HG02588 (cell line): ENCODE measurements around the gene FNBP1L.
"Not testable (repeated sequence)": the region's sequence is repeated elsewhere in the genome, so short reads cannot be mapped to it uniquely, and the experiment has no call there.

ENCODE experiments used
- ATAC-seq: cut with Tn5 transposase; IDR thresholded peaks from one replicate; pipeline ENCODE4 v1.9.1; 2021; ENCODE audit warnings: mild to moderate bottlenecking, moderate library complexity; ENCODE audit not compliant: unreplicated experiment

FNBP1L gene

DNA sequence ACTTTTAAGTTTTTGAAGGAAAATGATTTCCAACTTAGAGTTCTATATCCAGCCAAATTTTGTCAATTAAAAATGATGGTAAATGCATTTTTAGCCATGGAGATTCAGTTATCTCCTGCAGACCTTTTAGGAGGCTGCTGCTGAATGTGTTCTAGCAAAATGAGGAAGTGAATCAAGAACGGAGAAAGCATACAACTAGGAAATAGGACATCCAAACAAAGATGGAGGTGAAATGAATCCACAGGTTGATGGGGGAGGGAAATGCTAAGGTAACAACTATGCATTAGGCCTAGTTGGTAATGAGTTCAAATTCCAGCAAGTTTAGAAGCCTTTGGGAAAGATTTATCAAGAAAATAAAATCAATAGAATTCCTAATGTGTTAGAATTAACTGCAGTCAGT is 80.5 kb downstream of the FNBP1L start:
- ATAC-seq = no peak

DNA sequence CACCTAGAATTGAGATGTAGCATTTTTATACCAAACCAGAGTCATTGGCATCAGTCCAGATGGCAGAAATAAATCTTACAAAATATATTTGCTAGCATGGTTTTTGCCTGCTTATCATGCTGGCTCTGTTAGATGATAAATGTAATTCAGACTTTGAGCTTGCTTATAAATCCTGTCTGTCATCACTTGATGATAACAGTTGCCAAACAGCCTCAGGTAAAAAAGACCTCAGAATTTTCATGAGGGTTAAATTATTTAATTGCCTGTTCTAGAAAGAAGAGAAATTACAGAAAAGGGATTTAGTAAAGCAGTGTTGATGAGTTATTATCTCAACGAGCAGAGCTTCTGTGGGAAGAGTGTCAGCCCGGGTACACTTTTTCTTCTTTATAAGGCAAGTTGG is 83.3 kb downstream of the FNBP1L start:
- no peak for ATAC-seq

DNA sequence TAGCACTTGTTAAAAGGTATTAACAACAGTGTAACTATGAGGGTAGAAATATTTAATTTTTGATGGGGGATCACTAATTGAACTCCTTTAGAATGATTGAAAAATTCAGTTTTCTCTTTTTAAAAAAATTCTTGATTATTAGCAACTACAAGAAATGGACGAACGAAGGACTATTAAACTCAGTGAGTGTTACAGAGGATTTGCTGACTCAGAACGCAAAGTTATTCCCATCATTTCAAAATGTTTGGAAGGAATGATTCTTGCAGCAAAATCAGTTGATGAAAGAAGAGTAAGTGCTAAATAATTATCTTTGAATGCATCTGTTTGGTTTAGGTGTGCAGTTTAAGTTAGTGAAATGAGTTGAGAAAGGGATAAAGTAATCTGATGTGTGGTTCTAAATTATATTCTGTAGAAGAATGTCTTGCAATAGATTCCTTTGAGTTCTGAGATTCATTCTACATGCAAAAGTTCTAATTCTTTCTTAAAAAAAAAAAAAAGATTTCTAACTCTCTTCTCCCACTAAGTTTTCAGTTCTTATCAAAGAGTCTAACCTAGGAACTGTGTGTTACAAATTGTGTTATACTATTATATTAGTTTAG is 85.0 kb downstream of the FNBP1L start:
- ATAC-seq = no peak

DNA sequence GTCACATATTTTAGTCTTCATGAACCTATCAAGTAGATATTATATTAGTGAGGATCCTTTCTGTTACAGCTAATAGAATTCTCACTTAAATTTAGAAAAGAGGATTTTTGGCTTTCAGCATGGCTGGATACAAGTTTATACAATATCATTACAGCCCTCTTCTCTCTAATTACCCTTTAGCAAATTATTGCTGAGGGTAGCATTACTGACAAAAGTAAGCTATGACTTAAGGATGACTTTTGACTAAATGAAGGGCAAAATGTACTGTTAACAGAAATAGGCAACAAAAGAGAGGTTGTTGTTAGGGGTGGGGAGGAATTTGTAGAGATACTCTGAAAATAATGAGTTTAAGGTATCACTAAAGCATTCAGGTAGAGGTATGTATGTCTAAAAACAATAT is 85.8 kb downstream of the FNBP1L start:
- no peak for ATAC-seq

DNA sequence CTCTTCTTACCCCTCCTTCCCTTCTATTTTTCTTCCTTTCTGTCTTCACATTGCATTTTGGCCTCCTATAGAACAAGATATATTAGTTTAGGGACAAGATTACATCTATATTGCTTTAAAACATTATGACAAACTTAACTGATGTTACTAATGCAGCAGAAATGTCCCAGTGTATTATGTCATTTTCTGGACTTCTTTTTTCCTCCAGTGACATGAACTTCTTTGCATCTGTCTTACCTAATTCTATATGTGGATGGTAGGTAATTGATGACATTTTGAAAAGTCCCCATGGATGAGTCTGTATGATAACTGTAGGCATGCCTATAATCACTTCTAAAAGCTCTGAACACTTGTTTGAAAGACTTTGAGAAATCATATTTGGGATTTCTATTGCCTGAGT is 89.5 kb downstream of the FNBP1L start:
- no peak for ATAC-seq

DNA sequence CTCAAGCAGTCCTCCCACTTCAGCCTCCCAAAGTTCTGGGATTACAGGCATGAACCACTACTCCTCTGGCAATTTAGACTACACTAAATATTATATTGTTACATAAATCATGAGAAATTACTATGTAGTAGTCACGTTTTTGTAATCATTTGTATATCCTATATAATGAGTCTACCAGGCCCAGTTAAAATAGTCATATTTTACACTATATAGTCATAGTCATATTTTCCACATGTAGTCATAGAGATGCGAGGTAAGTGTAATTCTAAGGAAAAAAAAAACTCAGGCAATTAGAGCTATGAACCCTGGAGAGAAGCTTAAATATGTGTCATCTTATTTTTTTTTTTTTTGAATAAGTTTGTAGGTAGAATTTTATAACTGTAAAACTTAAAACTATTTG is 90.0 kb downstream of the FNBP1L start:
- ATAC-seq = no peak

DNA sequence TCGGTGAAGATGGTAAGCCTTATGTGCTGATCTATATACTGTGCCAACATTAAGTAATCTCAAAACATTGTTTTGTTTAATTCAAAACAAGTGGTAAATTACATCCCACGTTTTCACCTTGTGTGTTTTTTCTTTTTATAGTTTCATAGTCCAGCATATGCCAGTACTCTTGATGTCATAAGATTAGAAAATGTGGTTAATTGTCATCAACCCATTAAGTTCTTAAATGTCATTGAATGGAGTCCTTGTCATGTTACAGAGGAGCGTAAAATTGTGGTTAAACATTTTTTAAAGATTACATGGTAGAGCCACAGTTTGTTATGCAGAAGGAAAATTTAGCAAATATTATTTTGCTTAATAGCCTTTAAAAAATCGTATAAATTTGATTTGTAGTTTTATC is 93.1 kb downstream of the FNBP1L start:
- no peak for ATAC-seq

DNA sequence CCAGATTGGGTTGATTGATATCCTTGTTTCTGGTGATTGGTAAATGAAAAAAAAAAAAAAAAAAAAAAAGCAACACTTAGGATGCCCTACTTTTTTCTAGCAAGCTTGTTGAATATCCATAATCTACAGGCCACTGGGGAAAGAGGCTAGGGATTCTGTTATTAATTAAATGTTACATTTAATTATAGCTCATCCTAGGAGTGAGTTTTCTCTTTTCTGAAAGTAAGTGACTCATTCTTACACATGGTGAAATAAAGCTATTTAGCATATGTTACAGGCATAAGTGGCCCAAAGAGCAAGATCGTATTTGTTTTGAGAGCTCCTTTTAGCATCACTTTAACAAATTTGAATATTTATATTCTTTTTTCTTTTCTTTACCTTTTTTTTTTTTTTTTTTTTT is 94.5 kb downstream of the FNBP1L start:
- no peak for ATAC-seq

DNA sequence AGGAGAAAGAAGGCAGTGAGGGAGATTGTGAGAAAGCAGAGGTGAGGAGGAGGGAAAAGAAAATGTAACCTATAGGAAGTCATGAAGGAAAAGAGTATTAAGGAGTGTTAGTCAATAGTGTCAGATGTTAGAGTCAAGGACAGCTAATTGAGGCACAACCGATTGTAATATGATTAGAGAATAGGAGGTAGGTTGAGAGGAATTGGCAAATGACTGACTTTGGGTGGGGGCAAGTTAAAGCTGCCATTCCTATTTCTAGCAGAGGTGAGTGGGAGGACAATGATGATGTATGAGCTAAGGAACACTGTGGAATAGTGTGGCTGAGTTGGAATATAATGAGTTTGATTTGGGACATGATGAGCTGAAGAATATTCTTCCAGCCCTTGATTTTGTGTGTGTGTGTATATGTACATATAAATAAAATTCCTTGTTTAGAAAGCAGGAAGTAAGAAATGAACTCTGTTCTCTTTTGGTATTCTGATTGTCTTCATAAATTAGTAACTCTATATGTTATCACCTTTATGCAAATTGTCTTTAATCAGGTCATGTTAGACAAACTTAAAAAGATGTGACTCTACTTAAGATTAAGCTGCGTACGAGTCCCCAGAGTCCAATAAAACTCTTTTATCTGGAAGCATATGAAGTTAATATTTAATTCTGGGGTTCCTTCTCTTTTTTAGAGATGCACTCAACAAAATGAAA is 98.4 kb downstream of the FNBP1L start:
- no peak for ATAC-seq

DNA sequence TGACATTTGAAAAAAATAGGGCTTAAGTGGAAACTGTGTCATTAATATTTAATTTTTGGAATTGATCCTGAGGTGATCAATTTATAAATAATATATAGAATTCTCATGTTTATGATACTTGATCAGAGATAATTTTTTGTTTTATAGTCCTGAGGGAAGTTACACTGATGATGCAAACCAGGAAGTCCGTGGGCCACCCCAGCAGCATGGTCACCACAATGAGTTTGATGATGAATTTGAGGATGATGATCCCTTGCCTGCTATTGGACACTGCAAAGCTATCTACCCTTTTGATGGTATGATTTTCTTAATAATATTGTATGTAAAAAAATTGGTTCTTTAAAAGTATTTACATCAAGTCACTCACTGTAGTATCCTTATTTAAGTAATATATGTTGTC is 101.2 kb downstream of the FNBP1L start:
- no peak for ATAC-seq

DNA sequence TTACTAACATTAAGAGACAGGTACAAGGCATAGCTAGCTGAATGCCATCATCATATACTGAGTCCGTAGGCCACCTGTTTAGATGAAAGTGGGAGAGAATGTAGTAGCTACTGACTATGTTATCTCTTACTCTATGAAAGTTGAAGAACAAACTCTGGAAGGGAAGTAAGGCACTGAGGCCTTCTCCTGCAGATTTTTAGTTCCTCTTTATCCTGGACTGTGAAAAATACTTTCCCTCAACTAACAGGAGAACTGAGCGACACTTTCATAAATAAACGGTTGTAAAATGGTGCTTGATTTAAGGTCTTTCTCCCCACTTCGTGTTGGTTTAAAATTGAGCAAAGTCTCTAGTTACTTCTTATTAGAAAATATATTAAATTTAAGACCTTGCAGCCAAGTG is 101.9 kb downstream of the FNBP1L start:
- no peak for ATAC-seq

DNA sequence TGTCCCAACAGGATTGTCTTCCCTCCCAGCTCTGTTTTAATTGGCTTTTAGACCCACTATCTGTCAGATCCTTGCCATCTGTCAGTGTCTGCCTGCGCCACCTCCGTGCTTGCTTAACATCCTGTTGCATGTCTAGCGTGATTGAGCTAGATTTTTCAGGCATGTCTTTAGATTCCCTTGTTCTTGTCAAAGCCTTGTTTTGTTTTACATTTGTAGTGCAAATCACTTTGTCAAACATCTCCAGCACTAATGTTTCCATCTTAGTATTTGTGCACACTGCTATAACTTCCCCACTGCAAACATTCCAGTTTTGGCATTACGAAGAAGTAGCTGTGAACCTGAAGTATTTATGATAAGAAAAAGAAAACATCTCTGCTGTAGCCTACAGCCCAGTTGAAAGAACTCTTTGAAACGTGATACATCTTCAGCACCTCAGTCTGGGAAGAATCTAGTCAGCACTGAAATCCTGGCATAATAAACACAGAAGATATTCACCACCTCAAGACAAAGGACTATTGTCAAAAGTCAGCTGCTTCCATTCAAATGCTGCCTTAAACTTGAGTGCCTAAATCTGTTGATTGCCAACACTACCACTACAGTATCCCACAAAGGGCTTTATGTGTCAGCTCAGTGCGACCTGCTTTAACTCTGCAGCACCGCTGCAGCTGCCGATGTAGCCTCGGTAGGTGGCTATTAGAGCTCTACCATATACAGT is 105.0 kb downstream of the FNBP1L start:
- ATAC-seq = no peak

DNA sequence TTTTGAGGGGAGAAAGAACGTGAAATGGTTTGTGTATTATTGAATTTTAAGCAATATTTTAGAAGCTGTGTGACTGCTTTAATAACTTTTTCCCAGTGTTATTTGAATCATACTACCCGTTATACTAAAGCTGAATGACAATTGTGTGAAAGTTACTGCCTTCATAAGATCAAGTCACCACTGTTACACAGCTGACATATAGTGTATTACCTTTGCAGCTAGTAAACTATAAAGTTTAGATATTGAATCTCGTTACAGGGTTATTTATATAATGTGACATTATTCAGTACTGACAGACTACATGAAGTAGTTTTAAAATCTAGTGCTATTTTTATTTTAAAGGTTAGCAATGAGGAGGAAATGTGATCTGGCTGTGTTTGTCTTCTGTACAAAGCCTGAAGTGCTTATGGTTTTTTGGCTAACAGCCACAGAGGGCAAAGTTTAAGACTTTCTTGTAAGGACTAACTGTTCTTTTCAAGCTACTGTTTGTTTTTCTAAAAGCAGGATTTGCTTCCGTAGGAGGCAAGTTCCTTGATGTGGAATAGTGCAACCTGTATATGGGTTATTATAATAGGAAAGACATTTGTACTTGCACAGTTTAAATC is 106.1 kb downstream of the FNBP1L start:
- ATAC-seq = not testable (repeated sequence)

DNA sequence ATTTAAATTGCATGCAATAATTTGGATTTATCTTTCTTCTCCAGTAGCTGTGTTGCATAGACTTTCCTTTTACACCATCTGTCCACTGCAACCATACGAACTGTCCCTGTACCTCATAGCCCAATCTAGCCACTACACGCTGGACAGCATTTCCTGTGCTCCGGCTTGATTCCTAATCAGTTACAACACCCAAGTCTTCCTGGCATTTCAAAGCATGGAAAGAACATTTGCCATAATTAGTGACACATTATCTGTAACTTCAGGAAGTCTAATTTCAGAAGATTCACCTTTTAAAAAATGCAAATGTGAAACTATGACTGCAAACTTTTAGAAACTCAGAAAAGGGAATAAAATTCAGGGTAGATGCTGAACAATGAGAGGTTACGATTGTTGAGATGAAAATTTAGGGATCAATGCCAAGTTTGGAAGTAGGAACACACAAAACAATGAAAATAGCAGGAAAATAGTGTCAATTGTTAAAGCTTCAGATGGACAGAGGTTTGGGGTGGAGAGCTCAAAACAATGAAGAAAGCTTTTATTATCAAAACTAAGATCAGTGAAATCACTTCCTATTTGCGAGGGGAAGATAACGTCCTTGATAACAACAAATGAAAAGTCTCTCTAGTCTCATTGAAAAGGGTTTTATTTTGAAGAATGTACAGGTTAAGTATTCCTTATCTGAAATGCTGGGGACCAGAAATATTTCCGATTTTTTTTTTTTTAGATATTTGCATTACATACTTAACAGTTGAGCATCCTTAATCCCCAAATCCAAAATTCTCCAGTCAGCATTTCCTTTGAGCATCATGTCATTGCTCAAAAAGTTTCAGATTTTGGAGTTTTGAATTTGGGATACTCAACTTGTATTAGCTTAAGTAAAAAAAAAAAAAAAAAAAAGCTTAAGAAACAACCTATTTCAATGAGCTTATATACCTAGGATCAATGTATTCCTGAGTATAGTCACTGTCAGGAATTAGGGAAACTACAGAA is 107.3 kb downstream of the FNBP1L start:
- ATAC-seq = no peak

DNA sequence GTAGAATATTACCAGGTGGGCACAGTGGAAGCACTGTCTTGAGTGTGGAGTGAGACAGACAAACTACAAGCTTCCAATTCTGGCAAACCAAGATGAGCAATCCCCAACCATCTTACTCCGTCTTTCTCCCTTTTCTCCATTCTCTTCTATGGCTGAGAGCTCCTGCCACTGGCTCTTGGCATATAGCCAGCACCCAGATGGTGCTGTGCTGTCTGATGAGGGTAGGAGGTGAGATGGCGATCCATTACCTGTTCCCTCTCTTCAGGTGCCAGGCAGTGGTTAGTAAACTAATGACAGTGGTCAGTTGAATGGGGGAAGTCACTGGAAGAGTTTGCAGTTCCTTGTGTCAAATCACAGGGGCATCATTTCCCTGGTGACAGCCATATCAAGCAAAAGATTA is 108.4 kb downstream of the FNBP1L start:
- ATAC-seq = no peak

DNA sequence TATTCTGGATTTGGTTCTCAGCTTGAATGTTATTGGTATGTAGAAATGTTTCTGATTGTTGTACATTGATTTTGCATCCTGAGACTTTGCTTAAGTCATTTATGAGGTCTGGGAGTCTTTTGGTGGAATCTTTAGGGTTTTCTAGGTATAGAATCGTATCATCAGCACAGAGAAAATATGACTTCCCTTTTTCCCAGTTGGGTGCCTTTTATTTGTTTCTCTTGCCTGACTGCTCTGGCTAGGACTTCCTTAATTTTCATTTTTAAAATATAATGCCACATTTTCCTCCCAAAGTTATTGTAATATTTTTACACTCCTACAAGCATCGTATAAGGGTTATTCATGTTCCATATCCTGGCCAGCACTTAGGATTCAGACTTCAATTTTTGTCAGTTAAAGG is 111.1 kb downstream of the FNBP1L start:
- ATAC-seq = no peak

DNA sequence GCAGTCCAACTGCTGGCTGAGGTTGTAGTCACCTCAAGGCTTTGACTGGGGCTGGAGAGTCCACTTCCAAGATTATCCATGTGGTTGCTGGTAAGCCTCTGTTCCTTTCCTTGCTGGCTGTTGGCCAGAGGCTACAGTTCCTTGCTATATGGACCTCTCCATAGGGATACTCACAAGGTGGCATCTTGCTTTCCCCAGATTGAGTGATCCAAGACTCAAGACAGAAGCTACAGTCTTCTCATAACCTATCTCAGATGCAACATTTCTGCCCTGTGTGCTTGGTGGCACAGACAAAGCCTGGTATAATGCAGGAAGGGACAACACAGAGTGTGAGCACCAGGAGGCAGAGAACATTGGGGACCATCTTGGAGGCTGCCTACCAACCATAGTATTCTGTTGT is 111.8 kb downstream of the FNBP1L start:
- no peak for ATAC-seq

DNA sequence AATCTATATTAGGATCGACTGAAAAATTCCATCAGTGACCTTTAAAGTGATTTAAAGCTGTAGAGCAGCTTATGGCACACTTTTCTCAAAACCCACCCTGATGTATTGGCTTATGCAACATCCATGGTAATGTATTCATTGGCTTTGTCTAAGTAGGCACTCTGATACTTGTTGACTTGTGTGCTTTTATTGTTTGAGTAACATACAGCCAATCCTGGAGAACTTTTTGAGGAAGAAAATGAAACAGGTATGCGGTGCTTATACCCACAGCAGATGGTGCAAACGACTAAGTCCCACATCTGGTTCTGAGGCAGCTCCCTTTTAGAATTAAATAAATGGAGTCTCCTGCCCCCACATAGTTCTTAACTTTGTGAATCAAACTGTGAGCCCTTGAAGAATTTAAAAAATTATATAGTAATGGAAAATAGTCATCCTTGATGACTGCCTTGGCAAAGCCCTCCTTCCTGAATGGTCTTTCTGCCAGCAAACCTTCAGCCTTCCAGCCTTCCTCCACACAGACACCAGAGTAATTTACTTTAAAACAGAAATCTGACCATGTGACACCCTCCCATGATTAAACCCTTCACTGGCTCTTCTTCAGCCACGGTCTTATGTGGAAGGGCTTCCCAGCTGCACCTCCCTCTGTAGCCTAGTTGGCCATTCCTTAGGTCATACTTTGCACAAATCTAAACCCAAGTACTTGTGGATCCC is 117.7 kb downstream of the FNBP1L start:
- ATAC-seq = no peak

DNA sequence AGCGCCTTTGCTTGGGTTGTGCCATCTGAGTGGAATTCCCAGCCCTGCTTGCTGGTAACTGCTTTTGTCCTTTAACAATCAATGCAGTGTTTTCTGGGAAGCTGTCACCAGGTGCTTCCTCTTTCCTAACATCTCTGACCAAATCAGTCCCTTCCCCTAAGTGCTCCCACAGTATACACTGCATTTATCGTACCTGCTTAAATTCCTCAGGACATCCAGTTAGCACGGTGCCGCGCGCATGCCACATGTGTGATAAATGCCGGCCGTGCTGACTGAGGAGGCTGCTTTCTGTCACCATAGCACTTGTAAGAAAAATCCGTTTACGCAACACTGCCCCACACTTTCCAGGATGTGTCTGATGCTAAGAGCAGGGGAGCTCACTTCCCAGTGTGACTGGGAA is 118.3 kb downstream of the FNBP1L start:
- no peak for ATAC-seq

DNA sequence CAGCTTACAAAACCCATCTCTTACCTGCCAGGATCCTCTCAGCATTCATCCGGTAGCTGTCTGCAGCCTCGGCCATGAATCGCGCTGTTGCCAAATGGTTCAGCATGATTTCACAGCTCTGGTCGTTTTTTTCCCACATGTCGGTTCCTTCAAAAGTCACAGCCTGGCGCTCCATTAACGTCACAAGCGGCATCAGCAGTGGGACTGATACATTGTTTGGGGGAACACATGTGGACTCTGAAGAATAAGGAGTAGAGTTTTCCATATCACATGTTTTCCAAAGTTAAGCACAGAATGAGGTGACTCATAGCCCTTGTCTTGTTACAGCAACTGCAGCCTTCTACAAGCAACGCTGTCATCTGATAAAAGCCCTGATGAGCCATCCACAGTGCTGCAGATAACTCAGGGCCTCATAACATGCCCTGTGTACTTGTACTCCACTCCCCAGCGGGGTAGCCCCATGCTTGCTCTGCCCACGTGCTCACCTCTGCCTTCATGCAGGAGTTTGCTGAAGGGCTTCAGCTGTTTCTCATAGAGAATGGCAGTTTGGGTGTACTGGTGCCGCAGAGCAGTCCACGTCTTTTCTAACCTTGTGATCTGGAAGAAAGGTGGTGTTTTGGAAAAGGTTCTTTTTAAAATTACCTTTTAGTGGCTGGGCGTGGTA is 119.5 kb downstream of the FNBP1L start:
- ATAC-seq = no peak
